ENCODE data around the gene BRCA2. TPM values are rescaled to one million over a fixed set of nuclear protein-coding genes. Genes with fewer than 3 reads are reported as not detected.

Gene BRCA2
- total RNA-seq, 1 experiment from 2014 or later, result 14.5 TPM

DNA sequence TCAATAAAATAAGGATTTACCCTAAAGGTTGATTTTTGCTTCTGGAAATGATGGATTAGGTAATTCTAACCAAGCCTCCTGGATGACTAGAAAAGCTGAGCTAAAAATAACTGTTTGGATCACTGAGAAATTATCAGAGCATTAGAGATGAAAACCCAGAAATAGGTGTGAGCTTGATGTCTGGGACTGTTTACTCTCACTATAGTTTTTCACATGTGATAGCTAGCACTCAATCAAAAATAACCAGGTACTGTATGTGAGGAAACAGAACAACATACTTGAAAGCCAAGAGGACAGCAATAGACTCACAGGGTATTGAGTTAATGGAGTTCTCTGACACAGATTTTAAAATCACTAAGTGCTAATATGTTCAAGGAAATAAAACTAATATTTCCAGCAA lies 9.7 kb upstream of the BRCA2 start:
- H3K79me2 ChIP-seq (ENCODE audit: low read depth), result no peaks in the 10 kb centered on the region
- H3K27me3 ChIP-seq (ENCODE audit: insufficient read depth, low read depth), result peaks cover 6% of the 10 kb centered on the region; the same call in 1 of the 2 replicates
- no peaks in the 10 kb centered on the region for H3K36me3 ChIP-seq (ENCODE audit: low read depth)
- H3K4me2 ChIP-seq, result no peak overlapping the region
- H4K20me1 ChIP-seq (ENCODE audit: insufficient read depth), result no peaks in the 10 kb centered on the region
- no TSS peak for BruUV-seq (replicated peaks)
- ChIA-PET POLR2A (ENCODE audit: unreplicated experiment) (no interaction called here), CTCF (no interaction called here)
- no peak overlapping the region for H3K4me3 ChIP-seq
- TF ChIP-seq EZH2 (IDR thresholded peaks at IDR 0.05; ENCODE audit: low read depth), result no peak
- TF ChIP-seq, protein P1, sequence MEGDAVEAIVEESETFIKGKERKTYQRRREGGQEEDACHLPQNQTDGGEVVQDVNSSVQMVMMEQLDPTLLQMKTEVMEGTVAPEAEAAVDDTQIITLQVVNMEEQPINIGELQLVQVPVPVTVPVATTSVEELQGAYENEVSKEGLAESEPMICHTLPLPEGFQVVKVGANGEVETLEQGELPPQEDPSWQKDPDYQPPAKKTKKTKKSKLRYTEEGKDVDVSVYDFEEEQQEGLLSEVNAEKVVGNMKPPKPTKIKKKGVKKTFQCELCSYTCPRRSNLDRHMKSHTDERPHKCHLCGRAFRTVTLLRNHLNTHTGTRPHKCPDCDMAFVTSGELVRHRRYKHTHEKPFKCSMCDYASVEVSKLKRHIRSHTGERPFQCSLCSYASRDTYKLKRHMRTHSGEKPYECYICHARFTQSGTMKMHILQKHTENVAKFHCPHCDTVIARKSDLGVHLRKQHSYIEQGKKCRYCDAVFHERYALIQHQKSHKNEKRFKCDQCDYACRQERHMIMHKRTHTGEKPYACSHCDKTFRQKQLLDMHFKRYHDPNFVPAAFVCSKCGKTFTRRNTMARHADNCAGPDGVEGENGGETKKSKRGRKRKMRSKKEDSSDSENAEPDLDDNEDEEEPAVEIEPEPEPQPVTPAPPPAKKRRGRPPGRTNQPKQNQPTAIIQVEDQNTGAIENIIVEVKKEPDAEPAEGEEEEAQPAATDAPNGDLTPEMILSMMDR (conservative IDR thresholded peaks at IDR 0.05), result no peak
- no peak overlapping the region for H3K27ac ChIP-seq
- DNase-seq, result no peak
- no peaks in the 10 kb centered on the region for H3F3A ChIP-seq (ENCODE audit: insufficient read depth, low read depth)
- H3K4me1 ChIP-seq (replicated peaks; ENCODE audit: insufficient read depth), result no peaks in the 10 kb centered on the region
- no peak overlapping the region for H2AFZ ChIP-seq
- peaks cover 6% of the 10 kb centered on the region; the same call in 1 of the 2 replicates for H3K9me3 ChIP-seq (ENCODE audit: insufficient read depth, low read depth)
- H3K9me2 ChIP-seq (ENCODE audit: insufficient read depth), result no peaks in the 10 kb centered on the region
- intact Hi-C loops (cut with micrococcal nuclease; ENCODE audit: unreplicated experiment), result no loop called here

DNA sequence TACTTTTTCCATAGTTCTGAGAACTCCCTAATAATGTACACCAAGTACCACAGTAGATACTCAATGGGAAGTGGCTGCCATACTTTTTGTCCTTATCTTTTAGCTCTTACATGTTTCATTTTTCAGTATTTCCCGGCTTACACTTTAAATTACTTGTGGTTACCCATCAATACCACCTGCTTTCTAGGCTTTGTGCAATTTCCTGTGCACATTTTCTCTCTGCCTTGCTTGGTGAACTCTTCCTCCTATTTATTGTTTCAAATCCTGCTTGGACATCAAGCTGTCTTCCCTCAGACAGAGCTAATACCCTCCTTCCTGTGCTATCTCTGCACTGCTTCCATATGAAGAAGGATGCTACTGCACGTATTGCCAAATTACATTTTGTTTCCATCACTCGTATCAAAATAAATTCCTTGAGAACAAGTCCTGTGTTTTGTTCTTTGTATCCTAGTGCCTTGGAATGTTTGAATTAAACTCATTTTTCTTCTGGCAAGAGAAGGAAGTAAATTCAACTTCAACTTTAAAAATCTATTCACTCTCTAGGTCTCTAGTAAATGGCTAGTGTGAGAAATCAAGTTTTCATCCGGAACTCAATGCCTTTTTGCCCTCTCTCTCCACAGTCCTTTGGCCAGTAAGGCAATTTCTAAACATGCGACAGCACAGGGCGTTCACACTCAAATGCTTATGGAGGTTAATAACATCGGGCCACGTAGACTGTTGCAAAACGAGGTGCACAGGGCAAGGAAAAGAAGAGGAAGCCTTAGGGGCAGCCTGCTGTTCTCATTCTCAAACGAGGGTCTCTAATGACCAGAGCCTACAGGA lies 5.8 kb upstream of the BRCA2 start:
- no peak overlapping the region for H3K27ac ChIP-seq
- H3K4me1 ChIP-seq (replicated peaks; ENCODE audit: insufficient read depth), result peaks cover 5% of the 10 kb centered on the region; the same call in 1 of the 2 replicates
- ChIA-PET CTCF (interaction anchor here (1.0 kb wide), 1 partner anchor 400 kb away, joined by 4 read pairs; no protein-coding TSS in a partner anchor), POLR2A (ENCODE audit: unreplicated experiment) (no interaction called here)
- TF ChIP-seq, protein P1 (conservative IDR thresholded peaks at IDR 0.05), result no peak
- TF ChIP-seq EZH2 (IDR thresholded peaks at IDR 0.05; ENCODE audit: low read depth), result no peak
- H3K36me3 ChIP-seq (ENCODE audit: low read depth), result no peaks in the 10 kb centered on the region
- DNase-seq, result no peak
- H3K27me3 ChIP-seq (ENCODE audit: insufficient read depth, low read depth), result no peaks in the 10 kb centered on the region
- H4K20me1 ChIP-seq (ENCODE audit: insufficient read depth), result no peaks in the 10 kb centered on the region
- H3K4me2 ChIP-seq, result peak overlapping the region; percentile 4; the same call in 1 of the 2 replicates
- BruUV-seq (replicated peaks), result no TSS peak
- no peaks in the 10 kb centered on the region for H3K9me2 ChIP-seq (ENCODE audit: insufficient read depth)
- H3K79me2 ChIP-seq (ENCODE audit: low read depth), result no peaks in the 10 kb centered on the region
- intact Hi-C loops (cut with micrococcal nuclease; ENCODE audit: unreplicated experiment), result loop anchor here (1.0 to 10.0 kb wide), 4 partner anchors 63 to 399 kb away; partner anchors contain the start of gene N4BP2L2
- H3K4me3 ChIP-seq, result no peak overlapping the region
- H2AFZ ChIP-seq, result no peak overlapping the region
- H3F3A ChIP-seq (ENCODE audit: insufficient read depth, low read depth), result no peaks in the 10 kb centered on the region
- peaks cover 6% of the 10 kb centered on the region; the same call in 1 of the 2 replicates for H3K9me3 ChIP-seq (ENCODE audit: insufficient read depth, low read depth)

DNA sequence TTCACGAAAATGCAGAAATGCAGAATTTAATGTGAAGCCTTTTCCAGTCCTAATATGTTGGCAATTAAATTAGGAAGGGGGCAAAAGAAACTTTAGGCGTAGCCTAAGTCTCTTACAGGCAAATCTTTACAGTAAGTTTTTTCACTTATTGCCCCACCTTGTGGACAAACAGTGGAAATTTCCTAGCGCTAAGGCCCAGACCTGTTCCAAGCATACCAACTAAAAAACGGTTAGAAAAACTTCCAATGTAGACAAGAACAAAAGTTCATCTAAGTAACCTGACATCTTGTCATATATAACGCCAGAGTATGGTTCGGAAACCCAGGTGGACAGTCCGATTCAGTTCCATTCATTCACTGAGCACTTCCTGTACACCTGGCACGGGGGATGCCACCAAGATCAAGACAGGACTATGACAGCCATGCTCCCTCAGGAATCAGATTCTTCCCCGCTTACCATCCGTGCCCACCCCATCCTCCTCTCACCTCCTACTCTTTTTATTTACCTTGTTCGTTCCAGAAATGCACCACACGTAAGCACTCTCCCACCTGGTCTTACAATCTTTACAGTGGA lies 5.1 kb upstream of the BRCA2 start:
- H3K4me3 ChIP-seq, result no peak overlapping the region
- CTCF ChIA-PET, result no interaction called here
- no peaks in the 10 kb centered on the region for H3K36me3 ChIP-seq (ENCODE audit: low read depth)
- H2AFZ ChIP-seq, result no peak overlapping the region
- no peaks in the 10 kb centered on the region for H3K79me2 ChIP-seq (ENCODE audit: low read depth)
- H3F3A ChIP-seq (ENCODE audit: insufficient read depth, low read depth), result no peaks in the 10 kb centered on the region; the same call in 1 of the 2 replicates
- POLR2A ChIA-PET (ENCODE audit: unreplicated experiment), result no interaction called here
- H3K27ac ChIP-seq, result no peak overlapping the region
- no peak for TF ChIP-seq EZH2 (IDR thresholded peaks at IDR 0.05; ENCODE audit: low read depth)
- TF ChIP-seq, protein P1 (conservative IDR thresholded peaks at IDR 0.05), result peak; percentile 77
- no peaks in the 10 kb centered on the region for H3K27me3 ChIP-seq (ENCODE audit: insufficient read depth, low read depth)
- H3K4me1 ChIP-seq (replicated peaks; ENCODE audit: insufficient read depth), result peaks cover 6% of the 10 kb centered on the region; the same call in 1 of the 2 replicates
- peak; percentile 17 to 39 for DNase-seq
- peak overlapping the region; percentile 4; the same call in 1 of the 2 replicates for H3K4me2 ChIP-seq
- intact Hi-C loops (cut with micrococcal nuclease; ENCODE audit: unreplicated experiment), result loop anchor here (1.0 to 10.0 kb wide), 4 partner anchors 64 to 400 kb away; partner anchors contain the start of gene N4BP2L2
- H3K9me3 ChIP-seq (ENCODE audit: insufficient read depth, low read depth), result peaks cover 6% of the 10 kb centered on the region; the same call in 1 of the 2 replicates
- no peaks in the 10 kb centered on the region for H3K9me2 ChIP-seq (ENCODE audit: insufficient read depth)
- H4K20me1 ChIP-seq (ENCODE audit: insufficient read depth), result no peaks in the 10 kb centered on the region
- BruUV-seq (replicated peaks), result no TSS peak
